ENCODE results near the gene MPL.

The MPL gene

DNA sequence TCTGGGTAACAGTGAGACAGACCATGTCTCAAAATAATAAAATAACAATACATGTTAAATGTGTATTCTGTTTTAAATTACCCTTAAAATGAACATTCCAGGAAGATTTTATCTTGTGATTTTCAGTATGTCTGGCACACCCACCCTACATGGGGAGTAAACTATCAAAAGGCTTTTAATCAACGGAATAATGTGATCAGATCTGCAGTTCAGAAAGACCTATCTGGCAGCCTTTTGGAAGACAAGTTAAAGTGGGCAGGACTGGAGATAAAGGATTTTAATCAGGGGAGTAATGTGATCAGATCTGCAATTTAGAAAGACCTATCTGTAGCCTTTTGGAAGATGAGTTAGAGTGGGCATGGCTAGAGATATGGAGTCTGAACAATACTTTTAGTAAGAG lies 41.9 kb downstream of the MPL start:
- H3K79me2 ChIP-seq (ENCODE audit: insufficient read depth, low read length), result no peaks in the 10 kb centered on the region
- no peaks in the 10 kb centered on the region for H3K9me3 ChIP-seq (ENCODE audit: insufficient read depth, low read length)
- no peaks in the 10 kb centered on the region for H3K9me2 ChIP-seq (replicated peaks; ENCODE audit: insufficient read depth, low read length)
- no peak overlapping the region for H3K9ac ChIP-seq (ENCODE audit: low read length)
- H3F3A ChIP-seq (ENCODE audit: insufficient read depth), result no peaks in the 10 kb centered on the region
- no peak overlapping the region for H3K4me2 ChIP-seq (ENCODE audit: low read depth, low read length, poor library complexity, severe bottlenecking)
- no peak for TF ChIP-seq EZH2phosphoT487 (conservative IDR thresholded peaks at IDR 0.05; ENCODE audit: low read length)
- TF ChIP-seq, protein P1, sequence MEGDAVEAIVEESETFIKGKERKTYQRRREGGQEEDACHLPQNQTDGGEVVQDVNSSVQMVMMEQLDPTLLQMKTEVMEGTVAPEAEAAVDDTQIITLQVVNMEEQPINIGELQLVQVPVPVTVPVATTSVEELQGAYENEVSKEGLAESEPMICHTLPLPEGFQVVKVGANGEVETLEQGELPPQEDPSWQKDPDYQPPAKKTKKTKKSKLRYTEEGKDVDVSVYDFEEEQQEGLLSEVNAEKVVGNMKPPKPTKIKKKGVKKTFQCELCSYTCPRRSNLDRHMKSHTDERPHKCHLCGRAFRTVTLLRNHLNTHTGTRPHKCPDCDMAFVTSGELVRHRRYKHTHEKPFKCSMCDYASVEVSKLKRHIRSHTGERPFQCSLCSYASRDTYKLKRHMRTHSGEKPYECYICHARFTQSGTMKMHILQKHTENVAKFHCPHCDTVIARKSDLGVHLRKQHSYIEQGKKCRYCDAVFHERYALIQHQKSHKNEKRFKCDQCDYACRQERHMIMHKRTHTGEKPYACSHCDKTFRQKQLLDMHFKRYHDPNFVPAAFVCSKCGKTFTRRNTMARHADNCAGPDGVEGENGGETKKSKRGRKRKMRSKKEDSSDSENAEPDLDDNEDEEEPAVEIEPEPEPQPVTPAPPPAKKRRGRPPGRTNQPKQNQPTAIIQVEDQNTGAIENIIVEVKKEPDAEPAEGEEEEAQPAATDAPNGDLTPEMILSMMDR (IDR thresholded peaks at IDR 0.05; ENCODE audit: insufficient read depth, low read length, poor library complexity, severe bottlenecking), result no peak
- no peaks in the 10 kb centered on the region for H3K36me3 ChIP-seq (ENCODE audit: low read length)
- H4K20me1 ChIP-seq (ENCODE audit: low read depth, low read length), result no peaks in the 10 kb centered on the region
- no peak overlapping the region for H3K27ac ChIP-seq (ENCODE audit: low read depth, low read length)
- no peak overlapping the region for H2AFZ ChIP-seq (ENCODE audit: low read depth, low read length, severe bottlenecking)
- H3K27me3 ChIP-seq (ENCODE audit: low read length), result no peaks in the 10 kb centered on the region
- H3K4me3 ChIP-seq (ENCODE audit: insufficient read depth, low read length, poor library complexity, severe bottlenecking), result no peak overlapping the region

DNA sequence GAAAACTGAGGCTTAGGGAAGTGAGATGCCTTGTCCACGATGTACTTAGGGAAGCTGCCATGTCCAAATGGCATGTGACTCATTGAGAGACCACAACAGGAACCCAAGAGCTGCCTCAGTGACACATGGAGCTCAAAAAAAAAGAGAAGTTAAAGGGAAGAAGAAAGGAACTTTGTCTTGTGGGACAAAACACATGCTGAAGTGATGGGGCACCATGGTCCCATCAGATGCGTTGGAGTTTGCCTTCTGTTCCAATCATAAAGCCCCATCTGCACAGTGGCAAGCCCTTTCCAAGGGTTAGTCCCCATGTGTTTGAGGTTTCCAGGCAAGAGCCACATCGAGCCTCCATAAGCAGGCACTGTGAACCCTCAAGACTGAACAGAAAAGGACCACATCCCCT lies 44.0 kb downstream of the MPL start:
- H3K9ac ChIP-seq (ENCODE audit: low read length), result no peak overlapping the region
- no peak overlapping the region for H3K4me2 ChIP-seq (ENCODE audit: low read depth, low read length, poor library complexity, severe bottlenecking)
- no peak overlapping the region for H2AFZ ChIP-seq (ENCODE audit: low read depth, low read length, severe bottlenecking)
- H3K27me3 ChIP-seq (ENCODE audit: low read length), result no peaks in the 10 kb centered on the region
- no peaks in the 10 kb centered on the region for H3K9me3 ChIP-seq (ENCODE audit: insufficient read depth, low read length)
- no peaks in the 10 kb centered on the region for H3F3A ChIP-seq (ENCODE audit: insufficient read depth)
- H3K4me3 ChIP-seq (ENCODE audit: insufficient read depth, low read length, poor library complexity, severe bottlenecking), result no peak overlapping the region
- no peaks in the 10 kb centered on the region for H3K79me2 ChIP-seq (ENCODE audit: insufficient read depth, low read length)
- no peak for TF ChIP-seq EZH2phosphoT487 (conservative IDR thresholded peaks at IDR 0.05; ENCODE audit: low read length)
- TF ChIP-seq, protein P1 (IDR thresholded peaks at IDR 0.05; ENCODE audit: insufficient read depth, low read length, poor library complexity, severe bottlenecking), result no peak
- H3K36me3 ChIP-seq (ENCODE audit: low read length), result no peaks in the 10 kb centered on the region
- no peak overlapping the region for H3K27ac ChIP-seq (ENCODE audit: low read depth, low read length)
- H3K9me2 ChIP-seq (replicated peaks; ENCODE audit: insufficient read depth, low read length), result no peaks in the 10 kb centered on the region
- H4K20me1 ChIP-seq (ENCODE audit: low read depth, low read length), result no peaks in the 10 kb centered on the region

DNA sequence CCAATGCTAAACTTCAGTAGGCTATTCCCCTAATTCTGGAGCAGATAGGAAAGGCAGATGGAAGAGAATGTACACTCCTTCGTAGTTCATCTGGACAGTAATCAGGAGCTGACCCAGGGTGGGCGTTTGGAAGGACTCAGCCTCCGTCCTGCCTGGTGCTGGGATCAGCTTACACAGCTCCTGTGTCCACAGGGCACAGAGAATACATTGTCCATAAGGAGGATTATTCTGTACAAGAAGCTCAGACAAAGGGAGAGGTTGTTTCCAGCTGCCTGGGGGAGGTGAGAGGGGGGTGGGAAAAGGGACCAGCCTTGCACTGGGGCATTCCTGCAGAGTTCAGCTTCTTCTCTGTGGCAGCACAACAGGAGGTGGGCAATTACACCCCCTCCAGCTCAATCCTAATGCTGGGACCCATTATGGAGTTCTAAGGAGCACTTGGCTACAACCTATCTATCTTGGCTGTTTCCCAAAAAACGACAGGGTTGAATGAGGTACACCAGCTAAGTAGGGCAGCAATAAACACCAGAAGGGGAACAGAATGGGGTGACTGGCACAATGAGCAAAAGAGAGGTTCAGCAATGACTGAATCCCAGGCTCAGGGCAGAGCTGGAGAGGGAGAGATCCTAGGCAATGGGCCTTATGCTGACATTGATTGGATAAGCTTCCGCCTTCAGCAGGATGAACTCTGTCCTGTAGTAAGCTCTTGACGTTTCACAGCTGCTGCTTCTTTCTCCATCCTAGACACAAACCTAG lies 44.6 kb downstream of the MPL start:
- TF ChIP-seq, protein P1 (IDR thresholded peaks at IDR 0.05; ENCODE audit: insufficient read depth, low read length, poor library complexity, severe bottlenecking), result no peak
- TF ChIP-seq EZH2phosphoT487 (conservative IDR thresholded peaks at IDR 0.05; ENCODE audit: low read length), result no peak
- Histone ChIP-seq H3K27ac (ENCODE audit: low read depth, low read length) (no peak overlapping the region), H3F3A (ENCODE audit: insufficient read depth) (no peaks in the 10 kb centered on the region), H3K9me3 (ENCODE audit: insufficient read depth, low read length) (no peaks in the 10 kb centered on the region), H2AFZ (ENCODE audit: low read depth, low read length, severe bottlenecking) (no peak overlapping the region), H3K9ac (ENCODE audit: low read length) (no peak overlapping the region), H3K36me3 (ENCODE audit: low read length) (no peaks in the 10 kb centered on the region), H3K9me2 (replicated peaks; ENCODE audit: insufficient read depth, low read length) (no peaks in the 10 kb centered on the region), H4K20me1 (ENCODE audit: low read depth, low read length) (no peaks in the 10 kb centered on the region), H3K4me2 (ENCODE audit: low read depth, low read length, poor library complexity, severe bottlenecking) (no peak overlapping the region), H3K4me3 (ENCODE audit: insufficient read depth, low read length, poor library complexity, severe bottlenecking) (no peak overlapping the region), H3K27me3 (ENCODE audit: low read length) (no peaks in the 10 kb centered on the region), H3K79me2 (ENCODE audit: insufficient read depth, low read length) (no peaks in the 10 kb centered on the region)

All from SU-DHL-6 (cell line).